Measurements from ENCODE around the gene UQCRC2. TPM values are rescaled to one million over a fixed set of nuclear protein-coding genes. Genes with fewer than 3 reads are reported as not detected.

The UQCRC2 gene
- polyA plus RNA-seq, 2 donors, result 65.4 to 139 TPM

DNA sequence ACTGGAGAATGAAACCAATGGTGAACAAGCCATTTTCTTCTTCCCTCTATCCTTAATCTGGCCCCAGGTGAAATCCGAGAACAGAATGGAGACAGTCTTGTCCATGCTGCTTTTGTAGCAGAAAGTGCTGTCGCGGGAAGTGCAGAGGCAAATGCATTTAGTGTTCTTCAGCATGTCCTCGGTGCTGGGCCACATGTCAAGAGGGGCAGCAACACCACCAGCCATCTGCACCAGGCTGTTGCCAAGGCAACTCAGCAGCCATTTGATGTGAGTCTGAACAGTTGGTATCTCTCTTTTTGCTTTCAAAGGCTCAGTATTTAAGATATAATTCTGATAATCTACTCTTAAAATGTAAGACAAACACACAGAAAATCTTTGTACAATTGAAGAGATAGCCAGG is 18.7 kb downstream of the UQCRC2 start:
- Histone ChIP-seq H3K9me3 (ENCODE audit: control insufficient read depth in 2 of 2, insufficient read depth in 1 of 2, low read depth in 1 of 2, low read length in 1 of 2) (no peaks in the 10 kb centered on the region), H3K4me3 (ENCODE audit: low read depth in 1 of 2, low read length in 2 of 2) (no peak overlapping the region), H3K27me3 (ENCODE audit: control insufficient read depth in 1 of 2, insufficient read depth in 2 of 2, low read length in 2 of 2) (no peaks in the 10 kb centered on the region), H3K4me1 (ENCODE audit: control insufficient read depth in 2 of 2, insufficient read depth in 2 of 2, low read length in 1 of 2) (no peaks in the 10 kb centered on the region), H3K36me3 (ENCODE audit: control insufficient read depth in 2 of 2, insufficient read depth in 2 of 2, low read length in 1 of 2) (peaks cover 12 to 21% of the 10 kb centered on the region in 2 donors), H3K27ac (ENCODE audit: low read depth in 2 of 2, low read length in 1 of 2) (no peak overlapping the region)
- 93% methylated on average over 4 of the region's 4 CpGs for WGBS, 2 donors

DNA sequence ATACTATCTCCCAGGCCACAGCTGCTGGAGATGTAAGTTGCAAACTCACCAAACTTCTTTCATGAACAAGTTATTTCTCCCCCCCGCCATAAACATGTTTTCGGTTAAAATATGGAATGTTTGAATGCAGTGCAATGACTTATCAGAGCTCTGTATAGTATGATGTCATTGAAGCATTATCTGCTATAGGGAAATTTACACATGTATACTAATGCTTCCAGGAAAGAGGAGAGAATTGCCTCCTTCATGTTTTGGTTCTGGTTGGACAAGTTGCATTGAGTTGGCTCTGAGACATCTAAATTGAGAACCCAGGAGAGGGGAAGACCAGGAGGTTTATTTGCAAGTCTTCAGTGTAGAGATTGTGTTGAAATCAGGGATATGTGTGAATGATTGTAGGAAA is 20.8 kb downstream of the UQCRC2 start:
- H3K36me3 ChIP-seq (ENCODE audit: control insufficient read depth in 2 of 2, insufficient read depth in 2 of 2, low read length in 1 of 2), result peaks cover 15 to 24% of the 10 kb centered on the region in 2 donors
- H3K27me3 ChIP-seq (ENCODE audit: control insufficient read depth in 1 of 2, insufficient read depth in 2 of 2, low read length in 2 of 2), result no peaks in the 10 kb centered on the region

DNA sequence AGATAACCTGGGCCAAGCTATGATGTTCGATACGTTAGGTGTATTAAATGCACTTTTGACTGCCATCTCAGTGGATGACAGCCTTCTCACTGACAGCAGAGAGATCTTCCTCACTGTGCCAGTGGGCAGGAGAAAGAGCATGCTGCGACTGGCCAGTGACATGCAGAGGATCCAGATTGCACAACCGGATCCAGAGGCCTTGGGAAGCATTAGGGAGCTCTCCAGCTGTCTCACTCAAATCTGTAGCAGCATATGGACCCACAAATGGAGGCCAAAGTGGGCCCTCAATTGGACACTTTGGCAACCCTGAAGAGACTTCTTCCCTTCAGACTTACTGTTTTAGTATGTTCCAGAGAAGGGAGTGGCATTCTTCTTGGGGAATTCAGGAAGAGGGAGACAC is 26.9 kb downstream of the UQCRC2 start:
- peaks cover 18 to 28% of the 10 kb centered on the region in 2 donors for H3K36me3 ChIP-seq (ENCODE audit: control insufficient read depth in 2 of 2, insufficient read depth in 2 of 2, low read length in 1 of 2)
- H3K4me1 ChIP-seq (ENCODE audit: control insufficient read depth in 2 of 2, insufficient read depth in 2 of 2, low read length in 1 of 2), result no peaks in the 10 kb centered on the region
- no peak overlapping the region for H3K27ac ChIP-seq (ENCODE audit: low read depth in 2 of 2, low read length in 1 of 2)
- no peak overlapping the region for H3K4me3 ChIP-seq (ENCODE audit: low read depth in 1 of 2, low read length in 2 of 2)
- WGBS, 2 donors, result 72 to 81% methylated on average over 4 of the region's 4 CpGs
- H3K27me3 ChIP-seq (ENCODE audit: control insufficient read depth in 1 of 2, insufficient read depth in 2 of 2, low read length in 2 of 2), result no peaks in the 10 kb centered on the region
- H3K9me3 ChIP-seq (ENCODE audit: control insufficient read depth in 2 of 2, insufficient read depth in 1 of 2, low read depth in 1 of 2, low read length in 1 of 2), result no peaks in the 10 kb centered on the region

More for the DNA sequence above, 20.8 kb downstream of the UQCRC2 start:
- Histone ChIP-seq H3K4me3 (ENCODE audit: low read depth in 1 of 2, low read length in 2 of 2) (no peak overlapping the region), H3K9me3 (ENCODE audit: control insufficient read depth in 2 of 2, insufficient read depth in 1 of 2, low read depth in 1 of 2, low read length in 1 of 2) (no peaks in the 10 kb centered on the region), H3K27ac (ENCODE audit: low read depth in 2 of 2, low read length in 1 of 2) (no peak overlapping the region), H3K4me1 (ENCODE audit: control insufficient read depth in 2 of 2, insufficient read depth in 2 of 2, low read length in 1 of 2) (no peaks in the 10 kb centered on the region)
- 92 to 93% methylated on average over 2 of the region's 2 CpGs for WGBS, 2 donors

- H3K9me3 ChIP-seq (ENCODE audit: control insufficient read depth in 2 of 2, insufficient read depth in 1 of 2, low read depth in 1 of 2, low read length in 1 of 2), result no peaks in the 10 kb centered on the region
- no peak overlapping the region for H3K27ac ChIP-seq (ENCODE audit: low read depth in 2 of 2, low read length in 1 of 2)
- no peak overlapping the region for H3K4me3 ChIP-seq (ENCODE audit: low read depth in 1 of 2, low read length in 2 of 2)
- peaks cover 16 to 18% of the 10 kb centered on the region in 2 donors for H3K36me3 ChIP-seq (ENCODE audit: control insufficient read depth in 2 of 2, insufficient read depth in 2 of 2, low read length in 1 of 2)
- 94 to 98% methylated on average over 5 of the region's 5 CpGs for WGBS, 2 donors
- H3K4me1 ChIP-seq (ENCODE audit: control insufficient read depth in 2 of 2, insufficient read depth in 2 of 2, low read length in 1 of 2), result no peaks in the 10 kb centered on the region
- H3K27me3 ChIP-seq (ENCODE audit: control insufficient read depth in 1 of 2, insufficient read depth in 2 of 2, low read length in 2 of 2), result no peaks in the 10 kb centered on the region
Observed at GRCh38 chr16:21982108-21982507, 28.9 kb downstream of the UQCRC2 start.

DNA sequence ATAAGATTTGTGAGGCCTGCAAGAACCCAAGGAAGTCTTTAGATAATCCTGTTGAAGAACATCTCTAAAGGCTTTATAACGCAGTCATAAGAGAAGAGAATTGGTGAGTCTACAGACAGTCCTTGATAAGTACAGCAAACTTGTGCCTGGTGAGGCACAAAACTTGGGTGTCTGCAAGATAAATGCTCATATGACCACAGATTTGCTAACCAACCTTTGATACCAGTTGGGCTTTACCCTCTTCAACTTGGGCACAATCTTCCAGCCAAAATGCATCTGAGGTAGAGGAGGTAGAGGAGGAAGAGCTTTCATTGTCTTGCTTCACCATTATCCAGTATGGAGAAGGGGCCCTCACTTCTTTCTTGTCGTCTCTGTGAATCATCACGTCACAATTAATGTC is 30.9 kb downstream of the UQCRC2 start:
- no peaks in the 10 kb centered on the region for H3K4me1 ChIP-seq (ENCODE audit: control insufficient read depth in 2 of 2, insufficient read depth in 2 of 2, low read length in 1 of 2)
- no peak overlapping the region for H3K4me3 ChIP-seq (ENCODE audit: low read depth in 1 of 2, low read length in 2 of 2)
- no peaks in the 10 kb centered on the region for H3K27me3 ChIP-seq (ENCODE audit: control insufficient read depth in 1 of 2, insufficient read depth in 2 of 2, low read length in 2 of 2)
- H3K27ac ChIP-seq (ENCODE audit: low read depth in 2 of 2, low read length in 1 of 2), result no peak overlapping the region
- WGBS, 2 donors, result 93 to 94% methylated on average over 3 of the region's 3 CpGs
- peaks cover 10 to 15% of the 10 kb centered on the region in 2 donors for H3K36me3 ChIP-seq (ENCODE audit: control insufficient read depth in 2 of 2, insufficient read depth in 2 of 2, low read length in 1 of 2)
- H3K9me3 ChIP-seq (ENCODE audit: control insufficient read depth in 2 of 2, insufficient read depth in 1 of 2, low read depth in 1 of 2, low read length in 1 of 2), result no peaks in the 10 kb centered on the region

DNA sequence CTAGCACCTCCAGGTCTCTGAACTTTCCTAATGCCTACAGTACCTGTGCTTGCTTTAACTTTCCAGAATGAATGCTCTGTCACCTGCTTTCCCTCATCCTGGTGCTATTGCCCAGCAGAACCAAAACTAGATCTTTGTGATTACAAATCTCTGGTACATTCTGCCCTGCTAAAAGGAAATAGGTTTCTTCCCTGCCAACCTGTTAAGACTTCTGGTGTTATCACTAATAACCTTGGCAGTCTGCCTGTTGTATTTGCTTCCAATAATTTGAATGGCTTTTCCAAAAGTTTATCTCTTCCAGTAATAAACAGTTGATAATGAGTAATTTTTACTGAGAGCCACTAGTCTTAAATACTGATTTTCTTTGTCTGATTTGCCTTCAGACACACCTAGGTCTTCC is 32.4 kb downstream of the UQCRC2 start:
- peaks cover 3 to 12% of the 10 kb centered on the region in 2 donors for H3K36me3 ChIP-seq (ENCODE audit: control insufficient read depth in 2 of 2, insufficient read depth in 2 of 2, low read length in 1 of 2)
- H3K4me3 ChIP-seq (ENCODE audit: low read depth in 1 of 2, low read length in 2 of 2), result no peak overlapping the region
- no peaks in the 10 kb centered on the region for H3K9me3 ChIP-seq (ENCODE audit: control insufficient read depth in 2 of 2, insufficient read depth in 1 of 2, low read depth in 1 of 2, low read length in 1 of 2)
- H3K27ac ChIP-seq (ENCODE audit: low read depth in 2 of 2, low read length in 1 of 2), result no peak overlapping the region
- no peaks in the 10 kb centered on the region for H3K27me3 ChIP-seq (ENCODE audit: control insufficient read depth in 1 of 2, insufficient read depth in 2 of 2, low read length in 2 of 2)
- H3K4me1 ChIP-seq (ENCODE audit: control insufficient read depth in 2 of 2, insufficient read depth in 2 of 2, low read length in 1 of 2), result no peaks in the 10 kb centered on the region

GRCh38 chr16:21986692-21987246 is 33.6 kb downstream of the UQCRC2 start:
- Histone ChIP-seq H3K27ac (ENCODE audit: low read depth in 2 of 2, low read length in 1 of 2) (no peak overlapping the region), H3K9me3 (ENCODE audit: control insufficient read depth in 2 of 2, insufficient read depth in 1 of 2, low read depth in 1 of 2, low read length in 1 of 2) (no peaks in the 10 kb centered on the region), H3K4me3 (ENCODE audit: low read depth in 1 of 2, low read length in 2 of 2) (no peak overlapping the region), H3K27me3 (ENCODE audit: control insufficient read depth in 1 of 2, insufficient read depth in 2 of 2, low read length in 2 of 2) (no peaks in the 10 kb centered on the region), H3K4me1 (ENCODE audit: control insufficient read depth in 2 of 2, insufficient read depth in 2 of 2, low read length in 1 of 2) (no peaks in the 10 kb centered on the region), H3K36me3 (ENCODE audit: control insufficient read depth in 2 of 2, insufficient read depth in 2 of 2, low read length in 1 of 2) (peaks cover 3 to 12% of the 10 kb centered on the region in 2 donors)
- 78 to 84% methylated on average over 4 of the region's 4 CpGs for WGBS, 2 donors

DNA sequence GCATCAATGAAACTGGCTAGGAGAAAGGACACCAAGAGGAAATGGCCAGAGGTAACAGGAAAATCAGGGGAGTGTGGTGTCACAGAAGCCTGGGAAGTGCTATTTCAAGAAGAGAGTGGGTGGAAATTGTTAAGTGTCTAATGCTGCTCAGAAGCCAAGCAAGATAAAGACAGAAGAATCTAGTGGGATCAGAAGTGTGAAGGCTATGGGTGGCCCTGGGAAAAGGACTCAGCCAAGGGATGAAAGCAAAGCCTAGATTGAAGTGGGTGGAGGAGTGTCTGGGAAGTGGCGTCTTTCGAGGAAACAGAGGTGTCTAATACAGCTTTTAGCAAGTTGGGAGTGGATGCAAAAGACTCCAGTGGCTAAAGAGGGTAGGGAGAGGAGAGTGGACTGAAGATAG is 34.3 kb downstream of the UQCRC2 start:
- Histone ChIP-seq H3K9me3 (ENCODE audit: control insufficient read depth in 2 of 2, insufficient read depth in 1 of 2, low read depth in 1 of 2, low read length in 1 of 2) (no peaks in the 10 kb centered on the region), H3K27me3 (ENCODE audit: control insufficient read depth in 1 of 2, insufficient read depth in 2 of 2, low read length in 2 of 2) (no peaks in the 10 kb centered on the region), H3K4me3 (ENCODE audit: low read depth in 1 of 2, low read length in 2 of 2) (no peak overlapping the region), H3K4me1 (ENCODE audit: control insufficient read depth in 2 of 2, insufficient read depth in 2 of 2, low read length in 1 of 2) (no peaks in the 10 kb centered on the region), H3K27ac (ENCODE audit: low read depth in 2 of 2, low read length in 1 of 2) (no peak overlapping the region), H3K36me3 (ENCODE audit: control insufficient read depth in 2 of 2, insufficient read depth in 2 of 2, low read length in 1 of 2) (peaks cover 3 to 6% of the 10 kb centered on the region in 2 donors)
- WGBS, 2 donors, result 78 to 86% methylated on average over 2 of the region's 2 CpGs

DNA sequence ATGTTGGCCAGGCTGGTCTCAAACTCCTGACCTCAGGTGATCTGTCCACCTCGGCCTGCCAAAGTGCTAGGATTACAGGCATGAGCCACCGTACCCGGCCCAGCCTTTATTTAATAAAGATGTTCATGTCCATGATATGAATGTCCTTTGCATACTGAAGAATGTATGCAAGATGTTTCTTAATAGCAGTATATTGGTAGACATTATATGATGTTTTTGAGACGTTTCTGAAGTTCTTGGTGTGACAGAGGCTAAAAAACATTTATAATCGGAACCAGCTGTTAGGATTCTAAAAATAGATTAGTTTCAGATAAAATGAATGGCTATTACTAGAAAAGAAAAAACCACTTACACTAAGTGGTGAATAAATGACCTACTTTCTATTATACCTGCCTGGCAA is 36.0 kb downstream of the UQCRC2 start:
- Histone ChIP-seq H3K27ac (ENCODE audit: low read depth in 2 of 2, low read length in 1 of 2) (no peak overlapping the region), H3K27me3 (ENCODE audit: control insufficient read depth in 1 of 2, insufficient read depth in 2 of 2, low read length in 2 of 2) (no peaks in the 10 kb centered on the region), H3K9me3 (ENCODE audit: control insufficient read depth in 2 of 2, insufficient read depth in 1 of 2, low read depth in 1 of 2, low read length in 1 of 2) (no peaks in the 10 kb centered on the region), H3K4me1 (ENCODE audit: control insufficient read depth in 2 of 2, insufficient read depth in 2 of 2, low read length in 1 of 2) (no peaks in the 10 kb centered on the region), H3K4me3 (ENCODE audit: low read depth in 1 of 2, low read length in 2 of 2) (no peak overlapping the region), H3K36me3 (ENCODE audit: control insufficient read depth in 2 of 2, insufficient read depth in 2 of 2, low read length in 1 of 2) (peaks cover 1 to 3% of the 10 kb centered on the region in 2 donors)
- 61 to 68% methylated on average over 5 of the region's 5 CpGs for WGBS, 2 donors

DNA sequence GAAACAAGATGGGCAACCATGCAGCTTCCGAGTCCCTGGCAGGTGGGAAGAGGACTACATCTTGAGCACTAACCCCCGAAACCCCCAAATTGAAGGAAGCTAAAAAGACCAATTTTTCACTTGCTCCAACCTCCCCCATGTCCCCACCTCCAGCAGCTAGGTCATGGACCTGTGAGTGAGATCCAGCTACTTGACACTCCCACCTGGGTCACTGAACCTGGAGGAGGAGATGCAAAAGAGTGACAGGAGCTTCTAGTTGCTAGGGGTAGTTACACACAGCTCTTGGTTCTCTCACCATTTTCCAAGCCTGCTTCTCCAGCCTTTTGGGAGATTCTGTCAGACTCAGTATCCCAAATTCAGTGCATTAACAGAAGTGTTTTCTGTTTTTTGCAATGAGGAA is 36.6 kb downstream of the UQCRC2 start:
- Histone ChIP-seq H3K27me3 (ENCODE audit: control insufficient read depth in 1 of 2, insufficient read depth in 2 of 2, low read length in 2 of 2) (no peaks in the 10 kb centered on the region), H3K9me3 (ENCODE audit: control insufficient read depth in 2 of 2, insufficient read depth in 1 of 2, low read depth in 1 of 2, low read length in 1 of 2) (no peaks in the 10 kb centered on the region), H3K27ac (ENCODE audit: low read depth in 2 of 2, low read length in 1 of 2) (no peak overlapping the region), H3K36me3 (ENCODE audit: control insufficient read depth in 2 of 2, insufficient read depth in 2 of 2, low read length in 1 of 2) (peaks cover 0 to 3% of the 10 kb centered on the region in 2 donors), H3K4me1 (ENCODE audit: control insufficient read depth in 2 of 2, insufficient read depth in 2 of 2, low read length in 1 of 2) (no peaks in the 10 kb centered on the region), H3K4me3 (ENCODE audit: low read depth in 1 of 2, low read length in 2 of 2) (no peak overlapping the region)
- WGBS, 2 donors, result 86 to 90% methylated on average over 2 of the region's 2 CpGs
